ENCODE results near the gene ERC2. TPM values are rescaled to one million over a fixed set of nuclear protein-coding genes. Genes with fewer than 3 reads are reported as not detected.

Gene ERC2
- total RNA-seq, 1 donor from 2014 or later: 7.4 TPM

DNA sequence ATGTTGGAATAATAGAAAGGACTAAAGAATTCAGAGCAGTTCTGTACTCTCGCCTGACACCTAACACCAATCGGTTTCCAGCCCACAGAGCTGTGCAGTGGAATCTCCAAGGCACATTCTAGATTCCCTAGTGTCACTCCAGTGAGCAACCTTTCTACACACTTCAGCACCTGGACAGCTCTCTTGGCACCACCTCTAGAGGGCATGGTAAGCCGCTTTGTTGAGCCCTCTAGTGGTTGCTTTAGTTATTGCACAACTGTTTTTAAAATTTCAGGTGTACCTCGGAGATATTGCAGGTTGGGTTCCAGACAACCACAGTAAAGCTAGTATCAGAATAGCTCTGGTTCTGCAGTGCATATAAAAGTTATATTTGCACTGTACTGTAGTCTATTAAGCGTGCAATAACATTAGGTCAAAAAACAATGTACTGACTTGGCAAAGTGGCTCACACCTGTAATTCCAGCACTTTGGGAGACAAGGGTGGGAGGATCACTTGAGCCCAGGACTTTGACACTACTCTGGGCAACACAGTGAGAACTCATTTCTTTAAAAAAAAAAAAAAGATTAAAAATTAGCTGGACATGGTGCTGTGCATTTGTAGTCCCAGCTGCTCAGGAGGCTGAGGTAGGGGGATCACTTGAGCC, 26.5 kb upstream of the ERC2 start:
- no peak for TF ChIP-seq EZH2 (IDR thresholded peaks at IDR 0.05; ENCODE audit: insufficient read depth, low read length)
- TF ChIP-seq, protein P1, sequence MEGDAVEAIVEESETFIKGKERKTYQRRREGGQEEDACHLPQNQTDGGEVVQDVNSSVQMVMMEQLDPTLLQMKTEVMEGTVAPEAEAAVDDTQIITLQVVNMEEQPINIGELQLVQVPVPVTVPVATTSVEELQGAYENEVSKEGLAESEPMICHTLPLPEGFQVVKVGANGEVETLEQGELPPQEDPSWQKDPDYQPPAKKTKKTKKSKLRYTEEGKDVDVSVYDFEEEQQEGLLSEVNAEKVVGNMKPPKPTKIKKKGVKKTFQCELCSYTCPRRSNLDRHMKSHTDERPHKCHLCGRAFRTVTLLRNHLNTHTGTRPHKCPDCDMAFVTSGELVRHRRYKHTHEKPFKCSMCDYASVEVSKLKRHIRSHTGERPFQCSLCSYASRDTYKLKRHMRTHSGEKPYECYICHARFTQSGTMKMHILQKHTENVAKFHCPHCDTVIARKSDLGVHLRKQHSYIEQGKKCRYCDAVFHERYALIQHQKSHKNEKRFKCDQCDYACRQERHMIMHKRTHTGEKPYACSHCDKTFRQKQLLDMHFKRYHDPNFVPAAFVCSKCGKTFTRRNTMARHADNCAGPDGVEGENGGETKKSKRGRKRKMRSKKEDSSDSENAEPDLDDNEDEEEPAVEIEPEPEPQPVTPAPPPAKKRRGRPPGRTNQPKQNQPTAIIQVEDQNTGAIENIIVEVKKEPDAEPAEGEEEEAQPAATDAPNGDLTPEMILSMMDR (IDR thresholded peaks at IDR 0.05; ENCODE audit: insufficient read depth, low read depth, low read length): peak; percentile 99
- H3K9me3 Mint-ChIP-seq (ENCODE audit: unreplicated experiment): no peaks in the 10 kb centered on the region
- peaks cover 18% of the 10 kb centered on the region for H3K27me3 Mint-ChIP-seq (ENCODE audit: low read depth, unreplicated experiment)
- H3K4me3 Mint-ChIP-seq (ENCODE audit: unreplicated experiment): no peak overlapping the region
- Histone ChIP-seq H3K27ac (ENCODE audit: low read depth, low read length) (no peak overlapping the region), H3K9me3 (ENCODE audit: insufficient read depth, low read depth, low read length) (no peaks in the 10 kb centered on the region), H2AFZ (ENCODE audit: low read depth, low read length) (no peak overlapping the region), H3K79me2 (ENCODE audit: insufficient read depth, low read length) (no peaks in the 10 kb centered on the region), H3K9ac (ENCODE audit: low read length) (no peak overlapping the region), H3K27me3 (ENCODE audit: insufficient read depth, low read length) (no peaks in the 10 kb centered on the region), H3K4me1 (ENCODE audit: insufficient read depth, low read length) (no peaks in the 10 kb centered on the region), H3K4me3 (ENCODE audit: insufficient read depth, low read depth, low read length) (no peak overlapping the region), H3K36me3 (ENCODE audit: insufficient read depth, low read length) (no peaks in the 10 kb centered on the region), H4K20me1 (ENCODE audit: insufficient read depth, low read length) (no peaks in the 10 kb centered on the region), H3K4me2 (ENCODE audit: low read length) (no peak overlapping the region)
- DNase-seq (ENCODE audit: low read depth) (peak; percentile 66), FAIRE-seq (peak; percentile 37)
- H3K4me1 Mint-ChIP-seq (ENCODE audit: low read depth, unreplicated experiment): peaks cover 5% of the 10 kb centered on the region
- no peaks in the 10 kb centered on the region for H3K36me3 Mint-ChIP-seq (ENCODE audit: low read depth, unreplicated experiment)
- no peak overlapping the region for H3K27ac Mint-ChIP-seq (ENCODE audit: unreplicated experiment)

DNA sequence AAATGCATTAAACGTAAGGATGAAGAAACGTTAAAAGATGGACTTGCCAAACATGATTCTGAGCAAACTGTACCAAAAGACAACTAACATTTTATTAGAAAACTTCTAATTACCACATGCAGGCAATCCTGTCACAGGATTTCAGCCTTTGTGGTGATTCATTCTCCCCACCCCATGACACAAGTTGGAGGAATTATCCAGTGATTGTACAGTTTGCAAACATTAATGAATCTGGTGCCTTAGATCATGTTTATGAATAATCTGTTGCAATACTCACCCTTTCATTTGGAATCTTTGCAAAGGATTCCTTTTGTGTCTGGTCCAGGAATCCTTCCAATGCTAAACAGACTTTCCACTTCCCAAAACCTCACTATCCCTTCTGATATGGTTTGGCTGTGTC, 23.3 kb upstream of the ERC2 start:
- Histone ChIP-seq H3K4me1 (ENCODE audit: insufficient read depth, low read length) (no peaks in the 10 kb centered on the region), H2AFZ (ENCODE audit: low read depth, low read length) (no peak overlapping the region), H3K9ac (ENCODE audit: low read length) (no peak overlapping the region), H3K27me3 (ENCODE audit: insufficient read depth, low read length) (peaks cover 6% of the 10 kb centered on the region), H4K20me1 (ENCODE audit: insufficient read depth, low read length) (no peaks in the 10 kb centered on the region), H3K9me3 (ENCODE audit: insufficient read depth, low read depth, low read length) (no peaks in the 10 kb centered on the region), H3K4me2 (ENCODE audit: low read length) (no peak overlapping the region), H3K79me2 (ENCODE audit: insufficient read depth, low read length) (no peaks in the 10 kb centered on the region), H3K27ac (ENCODE audit: low read depth, low read length) (no peak overlapping the region), H3K4me3 (ENCODE audit: insufficient read depth, low read depth, low read length) (no peak overlapping the region), H3K36me3 (ENCODE audit: insufficient read depth, low read length) (no peaks in the 10 kb centered on the region)
- TF ChIP-seq EZH2 (IDR thresholded peaks at IDR 0.05; ENCODE audit: insufficient read depth, low read length): no peak
- TF ChIP-seq, protein P1 (IDR thresholded peaks at IDR 0.05; ENCODE audit: insufficient read depth, low read depth, low read length): no peak
- peaks cover 18% of the 10 kb centered on the region for H3K27me3 Mint-ChIP-seq (ENCODE audit: low read depth, unreplicated experiment)
- no peak for DNase-seq (ENCODE audit: low read depth)
- no peak overlapping the region for H3K4me3 Mint-ChIP-seq (ENCODE audit: unreplicated experiment)
- no peaks in the 10 kb centered on the region for H3K9me3 Mint-ChIP-seq (ENCODE audit: unreplicated experiment)
- H3K36me3 Mint-ChIP-seq (ENCODE audit: low read depth, unreplicated experiment): no peaks in the 10 kb centered on the region
- H3K27ac Mint-ChIP-seq (ENCODE audit: unreplicated experiment): no peak overlapping the region
- peaks cover 5% of the 10 kb centered on the region for H3K4me1 Mint-ChIP-seq (ENCODE audit: low read depth, unreplicated experiment)
- no peak for FAIRE-seq

DNA sequence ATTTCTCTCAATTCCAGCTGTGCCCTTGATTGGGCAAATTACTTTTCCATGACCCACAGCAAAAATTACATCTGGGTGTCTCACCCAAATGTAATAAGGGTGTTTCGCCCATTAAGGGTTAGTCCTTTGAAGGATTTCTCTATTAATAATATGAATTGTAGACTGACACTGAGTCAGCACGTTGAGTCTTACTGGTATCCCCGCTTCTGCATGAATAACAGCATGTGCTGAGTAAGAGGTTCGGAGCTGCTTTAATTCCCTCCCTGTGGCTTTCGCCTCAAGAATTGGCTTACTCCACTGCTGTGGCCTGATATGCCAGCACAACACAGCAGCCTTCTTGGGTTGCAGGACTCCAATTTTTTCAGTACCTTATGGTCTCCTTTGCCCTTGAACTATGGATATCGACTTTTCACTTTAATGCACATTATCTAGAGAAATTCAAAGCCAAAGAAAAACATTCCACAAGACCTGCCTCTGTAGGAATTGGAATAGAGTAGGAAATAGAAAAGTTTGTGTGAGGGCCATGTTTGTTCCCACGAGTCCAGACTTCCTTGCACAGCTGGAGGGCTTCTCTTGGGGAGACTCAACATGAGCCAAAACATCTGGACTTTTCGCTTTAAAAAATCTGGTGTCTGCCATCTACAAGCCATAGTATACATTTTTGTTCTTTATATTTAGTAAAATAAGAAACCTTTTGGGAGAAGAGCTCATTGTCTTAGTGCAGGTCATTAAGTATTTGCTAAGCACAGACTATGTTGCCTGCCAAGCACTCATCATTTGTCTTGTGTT, 20.7 kb upstream of the ERC2 start:
- no peaks in the 10 kb centered on the region for H3K9me3 ChIP-seq (ENCODE audit: insufficient read depth, low read depth, low read length)
- Mint-ChIP-seq H3K27me3 (ENCODE audit: low read depth, unreplicated experiment) (peaks cover 17% of the 10 kb centered on the region), H3K27ac (ENCODE audit: unreplicated experiment) (no peak overlapping the region), H3K4me3 (ENCODE audit: unreplicated experiment) (no peak overlapping the region), H3K9me3 (ENCODE audit: unreplicated experiment) (no peaks in the 10 kb centered on the region), H3K4me1 (ENCODE audit: low read depth, unreplicated experiment) (peaks cover 5% of the 10 kb centered on the region), H3K36me3 (ENCODE audit: low read depth, unreplicated experiment) (no peaks in the 10 kb centered on the region)
- no peak overlapping the region for H3K9ac ChIP-seq (ENCODE audit: low read length)
- H3K4me1 ChIP-seq (ENCODE audit: insufficient read depth, low read length): no peaks in the 10 kb centered on the region
- no peak overlapping the region for H3K4me3 ChIP-seq (ENCODE audit: insufficient read depth, low read depth, low read length)
- DNase-seq (ENCODE audit: low read depth) (no peak), FAIRE-seq (no peak)
- no peak overlapping the region for H3K4me2 ChIP-seq (ENCODE audit: low read length)
- H3K27me3 ChIP-seq (ENCODE audit: insufficient read depth, low read length): peaks cover 6% of the 10 kb centered on the region
- H4K20me1 ChIP-seq (ENCODE audit: insufficient read depth, low read length): no peaks in the 10 kb centered on the region
- H3K36me3 ChIP-seq (ENCODE audit: insufficient read depth, low read length): no peaks in the 10 kb centered on the region
- H2AFZ ChIP-seq (ENCODE audit: low read depth, low read length): no peak overlapping the region
- no peaks in the 10 kb centered on the region for H3K79me2 ChIP-seq (ENCODE audit: insufficient read depth, low read length)
- TF ChIP-seq, protein P1 (IDR thresholded peaks at IDR 0.05; ENCODE audit: insufficient read depth, low read depth, low read length): no peak
- no peak for TF ChIP-seq EZH2 (IDR thresholded peaks at IDR 0.05; ENCODE audit: insufficient read depth, low read length)
- H3K27ac ChIP-seq (ENCODE audit: low read depth, low read length): no peak overlapping the region

All from astrocyte (in vitro differentiated cells and primary cell).